Left kidney (tissue), 2 donors: ENCODE results near the gene SH2B2. TPM values are rescaled to one million over a fixed set of nuclear protein-coding genes. Genes with fewer than 3 reads are reported as not detected.
A peak's percentile ranks its signal among the peaks of the same experiment; 100 is the strongest.

ENCODE experiments used
- DNase-seq: peaks from one replicate; pipeline ENCODE4 v3.0.0-alpha.2; 2013
- polyA plus RNA-seq: library from polyadenylated mRNA; unstranded; fragments of 120-200 nt; gene quantifications from one replicate; pipeline ENCODE4 v1.2.1, GENCODE V29; 2013; ENCODE audit not compliant: insufficient read length

The SH2B2 gene
- polyA plus RNA-seq, 1 donor: 2.5 TPM

GRCh38 chr7:102264367-102264891, 22.2 kb upstream of the SH2B2 start:
- DNase-seq: no peak

- no peak for DNase-seq
Observed at GRCh38 chr7:102266541-102266940, 20.1 kb upstream of the SH2B2 start.

DNA sequence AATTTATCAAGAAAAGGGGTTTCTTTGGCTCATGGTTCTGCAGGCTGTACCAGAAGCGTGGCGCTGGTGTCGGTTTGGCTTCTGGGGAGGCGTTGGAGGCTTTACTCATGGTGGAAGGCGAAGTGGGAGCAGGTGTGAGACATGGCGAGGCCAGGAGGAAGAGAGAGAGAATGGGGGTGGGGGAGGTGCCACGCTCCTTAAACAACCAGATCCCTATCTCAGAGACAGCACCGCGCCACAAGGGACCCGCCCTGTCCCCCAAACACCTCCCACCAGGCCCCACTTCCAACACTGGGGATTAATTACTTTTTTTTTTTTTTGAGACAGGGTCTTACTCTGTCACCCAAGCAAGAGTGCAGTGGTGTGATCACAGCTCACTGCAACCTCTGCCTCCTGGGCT, 18.0 kb upstream of the SH2B2 start:
- no peak for DNase-seq

GRCh38 chr7:102270178-102270887, 16.3 kb upstream of the SH2B2 start:
- no peak for DNase-seq

DNA sequence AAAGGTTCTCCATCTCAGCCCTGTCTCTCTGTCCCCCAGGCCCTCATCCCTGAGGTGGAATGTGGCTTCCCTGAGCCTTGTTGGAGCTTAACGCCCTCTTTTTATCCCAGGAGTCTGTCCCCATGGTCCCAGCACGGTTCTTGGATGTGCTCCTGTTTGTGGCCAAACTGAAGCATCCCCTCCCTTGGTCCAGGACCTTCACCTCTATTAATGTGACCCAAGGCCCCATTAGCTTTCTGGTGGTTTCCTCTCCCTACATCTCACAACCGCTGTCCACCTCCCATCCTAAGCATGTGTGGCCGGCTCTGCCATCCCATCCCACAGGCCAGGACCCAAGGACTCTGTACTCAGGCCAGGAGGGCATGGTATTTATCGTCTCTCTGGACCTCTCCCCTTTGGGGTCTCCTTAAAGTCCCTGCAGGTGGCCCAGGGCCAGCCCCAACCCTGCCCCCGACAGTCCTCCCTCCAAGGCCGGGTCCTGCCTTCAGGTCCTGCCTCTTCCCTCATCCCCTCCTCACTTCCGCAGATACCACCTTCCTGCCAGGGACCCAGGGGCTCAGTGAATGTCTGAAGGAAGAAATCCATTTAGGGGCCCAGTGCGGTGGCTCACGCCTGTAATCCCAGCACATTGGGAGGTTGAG, 15.4 kb upstream of the SH2B2 start:
- DNase-seq: no peak

- DNase-seq: no peak
Observed at GRCh38 chr7:102272075-102272916, 14.4 kb upstream of the SH2B2 start.

GRCh38 chr7:102272917-102273748, 13.5 kb upstream of the SH2B2 start:
- no peak for DNase-seq

GRCh38 chr7:102273749-102274712, 12.6 kb upstream of the SH2B2 start:
- DNase-seq: no peak

GRCh38 chr7:102275123-102275703, 11.5 kb upstream of the SH2B2 start:
- no peak for DNase-seq

GRCh38 chr7:102277901-102278300, 8.8 kb upstream of the SH2B2 start:
- no peak for DNase-seq

DNA sequence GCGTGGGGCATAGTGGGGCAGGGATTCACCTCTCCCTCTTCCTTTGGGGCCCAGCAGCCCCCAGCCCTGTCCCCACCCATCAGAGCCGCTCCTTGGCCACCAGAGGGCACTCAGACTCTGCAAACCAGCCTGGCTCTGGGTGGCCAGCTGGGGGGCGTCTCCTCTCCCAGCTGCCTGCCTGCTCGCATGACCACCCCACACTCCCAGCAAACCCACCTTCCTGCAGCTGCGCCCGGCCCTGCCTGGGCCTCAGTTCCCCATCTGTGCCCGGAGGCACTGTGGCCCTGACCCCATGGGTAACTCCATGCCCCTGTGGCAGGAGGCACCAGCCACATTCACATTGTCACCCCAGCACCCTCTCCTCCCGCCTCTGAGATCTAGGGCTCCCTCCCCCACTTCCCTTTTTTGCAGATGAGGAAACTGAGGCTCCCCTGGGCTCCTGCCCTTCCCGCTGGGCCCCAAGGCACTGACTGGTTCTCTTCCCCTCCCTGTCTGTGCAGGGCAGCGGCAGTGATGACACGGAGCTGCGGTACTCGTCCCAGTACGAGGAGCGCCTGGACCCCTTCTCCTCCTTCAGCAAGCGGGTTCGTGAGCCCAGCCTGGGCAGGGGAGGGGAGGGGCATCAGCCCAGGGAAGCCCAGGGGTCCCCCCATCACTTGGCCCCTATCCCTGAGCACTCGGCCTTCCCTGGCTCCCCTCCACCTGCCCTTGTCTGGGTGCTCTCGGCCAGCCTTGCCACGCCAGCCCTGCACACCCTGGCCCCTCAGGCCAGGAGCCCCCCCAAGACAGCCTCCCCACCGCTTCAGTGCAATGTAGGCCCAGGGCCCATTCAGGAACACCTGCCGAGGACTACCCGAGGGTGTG, 6.9 kb upstream of the SH2B2 start:
- peak; percentile 72 for DNase-seq

- DNase-seq: no peak
Observed at GRCh38 chr7:102280521-102280920, 6.1 kb upstream of the SH2B2 start.

- no peak for DNase-seq
Observed at GRCh38 chr7:102281785-102282184, 4.9 kb upstream of the SH2B2 start.

DNA sequence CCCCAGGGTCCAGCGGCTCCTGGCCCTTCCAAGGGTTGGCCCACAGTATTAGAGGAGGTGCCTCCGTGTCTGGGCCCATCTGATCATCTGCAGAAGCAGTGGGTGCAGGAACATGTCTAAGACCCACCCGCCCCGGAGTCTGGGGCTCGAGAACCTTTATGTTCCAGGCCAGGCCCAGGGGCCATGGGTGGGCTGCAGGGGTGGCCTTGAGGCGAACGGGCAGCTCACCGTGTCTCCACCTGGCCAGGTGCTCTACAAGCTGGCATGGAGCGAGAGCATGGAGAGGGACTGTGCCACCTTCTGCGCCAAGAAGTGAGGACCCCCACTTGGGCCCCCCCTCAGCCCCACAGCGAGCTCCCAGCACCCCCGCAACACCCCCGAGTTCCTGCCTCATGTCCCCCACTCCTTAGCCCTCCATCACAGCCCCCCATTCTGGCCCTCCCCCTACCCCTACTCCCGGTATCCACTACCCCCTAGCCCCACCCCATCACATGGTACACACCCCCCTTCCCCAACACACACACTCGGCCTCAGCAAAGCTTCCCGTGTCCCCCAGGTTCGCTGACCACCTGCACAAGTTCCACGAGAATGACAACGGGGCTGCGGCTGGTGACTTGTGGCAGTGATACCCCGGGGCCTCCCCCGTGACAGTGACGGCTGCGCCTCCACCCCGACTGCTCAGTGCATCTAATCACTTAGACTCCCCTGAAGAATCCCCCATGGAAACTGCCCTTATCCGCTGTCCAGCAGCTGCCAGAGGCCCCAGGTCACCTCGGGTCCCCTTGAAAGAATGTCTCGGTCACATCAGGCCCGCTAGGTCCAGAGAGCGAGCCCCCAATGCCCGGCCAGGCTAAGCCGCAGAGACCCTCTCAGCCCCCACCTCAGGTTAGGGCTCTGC, 4.0 kb upstream of the SH2B2 start:
- DNase-seq: no peak

DNA sequence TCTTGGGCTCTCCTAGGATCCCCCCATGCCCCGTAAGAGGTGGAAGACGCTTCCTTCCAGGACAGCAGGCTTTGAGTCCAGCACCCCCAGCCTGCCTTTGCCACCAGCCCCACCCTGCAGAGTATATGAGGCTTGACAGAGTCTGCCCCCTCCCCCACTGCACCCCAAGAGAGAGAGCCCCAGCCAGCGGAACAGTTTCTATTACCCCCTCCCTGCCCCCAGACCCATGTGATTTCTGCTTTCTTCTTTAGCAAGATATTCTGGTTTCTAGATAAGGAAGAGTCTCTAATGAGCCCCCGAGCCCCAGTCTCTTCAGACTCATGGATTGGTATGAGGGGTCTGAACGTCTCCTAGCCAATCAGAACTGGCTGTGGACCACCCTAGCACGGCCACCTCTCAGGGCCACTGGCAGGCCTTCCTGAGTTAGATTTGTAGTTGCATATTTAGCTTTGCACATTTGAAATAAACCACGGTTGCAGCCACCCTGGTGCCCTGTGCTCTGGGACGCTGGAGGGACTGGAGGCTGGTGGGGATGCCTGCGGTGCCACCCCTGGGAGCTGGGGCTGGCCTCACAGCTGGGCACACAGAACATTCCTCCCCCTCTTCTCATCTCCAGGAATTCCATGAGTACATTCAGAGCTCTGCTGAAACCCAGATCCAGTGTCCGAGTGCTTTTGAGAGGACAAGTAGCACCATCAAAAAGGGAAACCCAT, 3.0 kb upstream of the SH2B2 start:
- no peak for DNase-seq

GRCh38 chr7:102284399-102284798, 2.3 kb upstream of the SH2B2 start:
- DNase-seq: no peak

DNA sequence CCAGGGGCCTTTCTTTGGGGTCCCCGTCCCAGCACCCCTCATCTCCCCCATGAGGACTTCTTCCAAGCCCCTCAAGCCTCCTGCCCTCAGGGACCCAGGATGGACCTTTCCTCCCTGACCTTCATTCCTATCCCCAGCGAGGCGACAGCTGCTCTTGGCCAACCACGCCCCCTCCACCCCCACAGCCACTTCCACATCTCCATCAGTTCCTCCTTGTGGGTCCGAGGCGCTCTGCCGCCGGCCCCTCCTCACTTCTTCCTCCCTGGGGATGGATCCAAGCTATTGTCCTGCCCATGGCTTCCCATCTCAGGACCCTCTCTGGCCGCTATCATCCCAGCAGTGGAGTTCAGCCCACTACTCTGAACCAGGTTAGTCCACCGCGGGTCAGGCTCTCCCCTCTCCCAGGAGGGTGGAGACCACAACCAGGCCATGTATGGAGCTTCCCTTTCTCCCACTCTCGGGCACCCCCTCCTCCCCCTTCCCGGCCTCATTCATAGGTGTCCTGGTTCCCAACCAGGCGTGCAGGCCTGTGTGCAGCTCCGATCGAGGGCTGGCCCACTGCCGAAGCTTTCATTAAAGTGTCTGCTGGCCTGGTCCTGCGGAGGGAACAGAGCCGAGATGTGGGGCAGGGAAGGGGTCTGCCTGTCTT, 1.7 kb upstream of the SH2B2 start:
- no peak for DNase-seq
